SK-N-SH (cell line): ENCODE results near the gene SMYD2.

Source experiments
- YY1 ChIP-seq: IDR thresholded peaks from 2 replicates; pipeline ENCODE4 v1.4.0; 2012; ENCODE audit warnings: low read depth, mild to moderate bottlenecking
- TF ChIP-seq, protein P1 (sequence below): fragments of 200-600 bp; sonication (generic); IDR thresholded peaks from 2 replicates; pipeline ENCODE4 v1.6.1; 2017; ENCODE audit warnings: antibody characterized with exemption, mild to moderate bottlenecking, moderate library complexity

DNA sequence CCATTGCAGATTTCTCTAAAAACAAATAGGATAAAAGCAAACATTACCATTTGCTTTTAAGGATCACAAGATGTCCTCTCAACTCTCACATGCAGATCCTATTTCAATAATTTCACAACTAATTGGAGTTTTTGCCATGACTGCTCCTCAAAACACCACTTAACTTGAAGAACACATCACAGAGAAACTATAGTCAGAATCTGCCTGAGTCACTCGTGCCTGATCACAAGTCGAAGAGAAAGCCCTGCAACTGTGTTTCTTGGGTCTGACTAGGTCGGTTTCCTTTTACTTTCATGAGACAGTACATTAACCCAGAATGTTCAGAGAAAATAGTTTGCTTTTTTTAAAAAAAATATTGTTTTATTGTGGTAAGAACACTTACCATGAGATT, 46.3 kb upstream of the SMYD2 start:
- TF ChIP-seq, protein P1, sequence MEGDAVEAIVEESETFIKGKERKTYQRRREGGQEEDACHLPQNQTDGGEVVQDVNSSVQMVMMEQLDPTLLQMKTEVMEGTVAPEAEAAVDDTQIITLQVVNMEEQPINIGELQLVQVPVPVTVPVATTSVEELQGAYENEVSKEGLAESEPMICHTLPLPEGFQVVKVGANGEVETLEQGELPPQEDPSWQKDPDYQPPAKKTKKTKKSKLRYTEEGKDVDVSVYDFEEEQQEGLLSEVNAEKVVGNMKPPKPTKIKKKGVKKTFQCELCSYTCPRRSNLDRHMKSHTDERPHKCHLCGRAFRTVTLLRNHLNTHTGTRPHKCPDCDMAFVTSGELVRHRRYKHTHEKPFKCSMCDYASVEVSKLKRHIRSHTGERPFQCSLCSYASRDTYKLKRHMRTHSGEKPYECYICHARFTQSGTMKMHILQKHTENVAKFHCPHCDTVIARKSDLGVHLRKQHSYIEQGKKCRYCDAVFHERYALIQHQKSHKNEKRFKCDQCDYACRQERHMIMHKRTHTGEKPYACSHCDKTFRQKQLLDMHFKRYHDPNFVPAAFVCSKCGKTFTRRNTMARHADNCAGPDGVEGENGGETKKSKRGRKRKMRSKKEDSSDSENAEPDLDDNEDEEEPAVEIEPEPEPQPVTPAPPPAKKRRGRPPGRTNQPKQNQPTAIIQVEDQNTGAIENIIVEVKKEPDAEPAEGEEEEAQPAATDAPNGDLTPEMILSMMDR: no peak
- no peak for TF ChIP-seq YY1
